ENCODE data around the gene LPCAT3.

The LPCAT3 gene

DNA sequence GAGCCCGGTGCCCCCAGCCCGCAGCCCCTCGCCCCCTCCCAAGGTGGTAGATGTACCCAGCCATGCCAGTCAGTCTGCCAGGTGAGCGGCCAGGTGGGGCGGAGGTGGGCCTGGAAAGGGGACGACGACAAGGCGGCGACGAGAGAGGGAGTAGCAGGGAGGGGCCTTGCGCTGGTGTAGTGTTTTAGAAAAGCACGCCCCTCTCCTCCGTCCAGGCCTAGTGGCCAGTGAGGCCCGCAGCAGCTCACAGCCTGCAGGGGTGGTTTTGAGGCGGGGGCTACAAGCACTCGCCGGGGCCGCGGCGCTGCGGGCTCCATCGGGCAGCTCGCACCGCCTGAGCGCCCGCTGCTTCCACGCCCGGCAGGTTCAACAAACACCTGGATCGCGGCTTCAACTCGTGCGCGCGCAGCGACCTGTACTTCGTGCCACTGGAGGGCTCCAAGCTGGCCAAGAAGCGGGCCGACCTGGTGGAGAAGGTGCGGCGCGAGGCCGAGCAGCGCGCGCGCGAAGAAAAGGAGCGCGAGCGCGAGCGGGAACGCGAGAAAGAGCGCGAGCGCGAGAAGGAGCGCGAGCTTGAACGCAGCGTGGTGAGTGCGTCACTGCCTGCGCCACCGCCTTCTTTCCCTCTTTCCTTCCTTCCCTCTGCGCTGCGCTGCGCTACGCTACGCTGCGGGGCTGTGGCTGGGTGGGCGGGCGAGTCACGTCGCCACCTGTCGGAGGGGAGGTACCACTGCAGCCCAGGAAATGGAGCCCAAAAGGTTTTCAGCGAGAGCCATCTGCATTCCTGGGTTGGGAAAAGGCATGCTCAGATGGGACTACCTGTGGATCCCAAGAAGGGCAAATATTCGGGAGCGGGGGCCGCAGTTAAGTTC, 80.6 kb downstream of the LPCAT3 start:
- DNase-seq (ENCODE audit: low read depth), result peak; percentile 78

DNA sequence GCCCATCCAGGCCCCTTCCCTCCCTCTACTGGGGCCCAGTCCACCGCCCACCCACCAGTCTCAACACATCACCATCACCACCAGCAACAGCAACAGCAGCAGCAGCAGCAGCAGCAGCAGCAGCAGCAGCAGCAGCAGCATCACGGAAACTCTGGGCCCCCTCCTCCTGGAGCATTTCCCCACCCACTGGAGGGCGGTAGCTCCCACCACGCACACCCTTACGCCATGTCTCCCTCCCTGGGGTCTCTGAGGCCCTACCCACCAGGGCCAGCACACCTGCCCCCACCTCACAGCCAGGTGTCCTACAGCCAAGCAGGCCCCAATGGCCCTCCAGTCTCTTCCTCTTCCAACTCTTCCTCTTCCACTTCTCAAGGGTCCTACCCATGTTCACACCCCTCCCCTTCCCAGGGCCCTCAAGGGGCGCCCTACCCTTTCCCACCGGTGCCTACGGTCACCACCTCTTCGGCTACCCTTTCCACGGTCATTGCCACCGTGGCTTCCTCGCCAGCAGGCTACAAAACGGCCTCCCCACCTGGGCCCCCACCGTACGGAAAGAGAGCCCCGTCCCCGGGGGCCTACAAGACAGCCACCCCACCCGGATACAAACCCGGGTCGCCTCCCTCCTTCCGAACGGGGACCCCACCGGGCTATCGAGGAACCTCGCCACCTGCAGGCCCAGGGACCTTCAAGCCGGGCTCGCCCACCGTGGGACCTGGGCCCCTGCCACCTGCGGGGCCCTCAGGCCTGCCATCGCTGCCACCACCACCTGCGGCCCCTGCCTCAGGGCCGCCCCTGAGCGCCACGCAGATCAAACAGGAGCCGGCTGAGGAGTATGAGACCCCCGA, 81.4 kb downstream of the LPCAT3 start:
- DNase-seq (ENCODE audit: low read depth), result no peak

DNA sequence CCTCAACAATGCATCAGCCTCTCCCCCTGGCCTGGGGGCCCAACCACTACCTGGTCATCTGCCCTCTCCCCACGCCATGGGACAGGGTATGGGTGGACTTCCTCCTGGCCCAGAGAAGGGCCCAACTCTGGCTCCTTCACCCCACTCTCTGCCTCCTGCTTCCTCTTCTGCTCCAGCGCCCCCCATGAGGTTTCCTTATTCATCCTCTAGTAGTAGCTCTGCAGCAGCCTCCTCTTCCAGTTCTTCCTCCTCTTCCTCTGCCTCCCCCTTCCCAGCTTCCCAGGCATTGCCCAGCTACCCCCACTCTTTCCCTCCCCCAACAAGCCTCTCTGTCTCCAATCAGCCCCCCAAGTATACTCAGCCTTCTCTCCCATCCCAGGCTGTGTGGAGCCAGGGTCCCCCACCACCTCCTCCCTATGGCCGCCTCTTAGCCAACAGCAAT, 82.1 kb downstream of the LPCAT3 start:
- no peak for DNase-seq (ENCODE audit: low read depth)

DNA sequence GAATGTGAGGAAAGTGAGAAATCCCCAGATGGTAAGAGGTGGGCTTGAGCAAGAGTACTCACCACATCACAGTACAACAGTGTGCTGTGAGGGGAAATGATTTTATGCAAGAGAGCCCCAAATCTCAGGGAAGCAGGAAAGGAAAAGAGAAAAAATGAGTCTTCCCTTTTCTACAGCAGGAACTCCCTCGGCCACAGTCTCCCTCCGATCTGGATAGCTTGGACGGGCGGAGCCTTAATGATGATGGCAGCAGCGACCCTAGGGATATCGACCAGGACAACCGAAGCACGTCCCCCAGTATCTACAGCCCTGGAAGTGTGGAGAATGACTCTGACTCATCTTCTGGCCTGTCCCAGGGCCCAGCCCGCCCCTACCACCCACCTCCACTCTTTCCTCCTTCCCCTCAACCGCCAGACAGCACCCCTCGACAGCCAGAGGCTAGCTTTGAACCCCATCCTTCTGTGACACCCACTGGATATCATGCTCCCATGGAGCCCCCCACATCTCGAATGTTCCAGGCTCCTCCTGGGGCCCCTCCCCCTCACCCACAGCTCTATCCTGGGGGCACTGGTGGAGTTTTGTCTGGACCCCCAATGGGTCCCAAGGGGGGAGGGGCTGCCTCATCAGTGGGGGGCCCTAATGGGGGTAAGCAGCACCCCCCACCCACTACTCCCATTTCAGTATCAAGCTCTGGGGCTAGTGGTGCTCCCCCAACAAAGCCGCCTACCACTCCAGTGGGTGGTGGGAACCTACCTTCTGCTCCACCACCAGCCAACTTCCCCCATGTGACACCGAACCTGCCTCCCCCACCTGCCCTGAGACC, 82.7 kb downstream of the LPCAT3 start:
- no peak for DNase-seq (ENCODE audit: low read depth)

DNA sequence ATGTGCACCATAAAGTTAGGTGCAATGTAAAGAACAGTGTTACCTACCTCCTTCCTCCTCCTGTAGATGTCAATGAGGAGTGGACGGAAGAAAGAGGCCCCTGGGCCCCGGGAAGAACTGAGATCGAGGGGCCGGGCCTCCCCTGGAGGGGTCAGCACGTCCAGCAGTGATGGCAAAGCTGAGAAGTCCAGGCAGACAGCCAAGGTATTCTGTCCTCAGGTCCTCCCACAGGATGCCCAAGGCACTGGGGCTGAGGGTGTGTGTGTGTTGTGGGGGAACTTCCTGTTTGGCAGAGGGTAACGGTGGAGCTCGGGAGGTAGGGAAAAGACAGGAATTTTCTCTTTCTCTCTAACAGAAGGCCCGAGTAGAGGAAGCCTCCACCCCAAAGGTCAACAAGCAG, 84.2 kb downstream of the LPCAT3 start:
- DNase-seq (ENCODE audit: low read depth), result no peak

DNA sequence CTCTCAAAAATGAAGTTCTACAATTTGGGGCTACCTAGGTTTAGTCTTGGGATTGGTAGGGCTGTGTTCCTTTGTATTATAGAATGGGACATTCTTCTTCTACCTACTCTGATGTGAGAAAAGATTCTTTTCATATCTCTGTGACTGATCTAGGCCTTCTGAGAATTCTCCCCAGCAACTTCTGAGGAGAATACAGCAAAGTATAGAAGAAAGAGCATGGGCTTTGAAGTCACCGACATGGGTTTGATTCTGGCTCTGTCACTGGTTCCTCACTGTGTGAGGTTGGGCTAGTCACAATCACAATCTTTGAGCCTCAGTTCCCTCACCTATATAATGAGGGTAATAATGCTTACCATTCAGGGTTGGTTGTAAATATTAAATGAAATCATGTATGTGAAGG, 85.5 kb downstream of the LPCAT3 start:
- no peak for DNase-seq (ENCODE audit: low read depth)

DNA sequence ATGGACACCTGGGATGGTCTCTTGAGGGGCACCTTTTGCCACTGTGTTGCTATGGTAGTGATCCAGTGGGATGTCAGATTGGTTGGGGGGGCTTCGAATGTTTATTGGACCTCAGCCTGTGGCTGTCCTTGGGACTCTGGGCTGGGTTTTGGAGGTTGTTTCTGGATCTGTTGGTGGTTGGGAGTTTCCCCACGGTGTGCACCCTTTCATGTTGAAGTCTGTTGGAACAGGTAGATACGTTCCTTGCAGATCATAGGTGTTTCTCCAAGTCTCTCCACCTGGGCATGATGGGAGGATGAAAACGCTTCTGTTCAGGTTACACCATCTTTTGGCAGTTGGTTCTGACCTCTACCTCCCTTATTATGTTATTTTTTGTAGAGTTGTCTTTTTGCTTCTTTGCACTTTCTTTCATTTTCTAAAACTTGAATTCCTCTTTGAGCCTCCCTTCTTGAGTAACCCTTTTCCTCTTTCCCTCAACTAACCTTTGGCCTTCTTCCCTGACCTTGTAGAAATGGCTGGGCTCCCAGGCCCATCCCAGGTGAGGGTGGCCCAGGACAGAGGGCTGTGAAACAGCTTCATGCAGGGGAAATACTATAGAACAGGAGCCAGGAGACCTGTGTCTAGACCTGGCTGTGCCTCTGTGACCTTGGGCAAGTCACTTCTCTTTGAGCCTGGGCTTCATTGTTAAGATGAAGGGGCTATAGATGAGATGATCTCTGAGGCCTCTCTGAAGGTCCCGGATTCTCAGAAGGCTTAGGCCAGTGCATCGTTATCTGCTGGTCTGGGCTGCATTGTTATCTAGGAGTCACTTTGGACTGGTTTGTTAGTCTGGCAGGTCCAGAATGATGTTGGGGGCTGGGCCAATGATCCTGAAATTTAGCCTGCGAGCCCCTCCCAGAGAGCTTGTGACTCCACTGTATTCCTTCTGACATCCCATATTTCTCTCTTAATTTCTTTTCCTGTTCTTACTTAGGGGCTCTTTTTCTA, 88.5 kb downstream of the LPCAT3 start:
- no peak for DNase-seq (ENCODE audit: low read depth)

DNA sequence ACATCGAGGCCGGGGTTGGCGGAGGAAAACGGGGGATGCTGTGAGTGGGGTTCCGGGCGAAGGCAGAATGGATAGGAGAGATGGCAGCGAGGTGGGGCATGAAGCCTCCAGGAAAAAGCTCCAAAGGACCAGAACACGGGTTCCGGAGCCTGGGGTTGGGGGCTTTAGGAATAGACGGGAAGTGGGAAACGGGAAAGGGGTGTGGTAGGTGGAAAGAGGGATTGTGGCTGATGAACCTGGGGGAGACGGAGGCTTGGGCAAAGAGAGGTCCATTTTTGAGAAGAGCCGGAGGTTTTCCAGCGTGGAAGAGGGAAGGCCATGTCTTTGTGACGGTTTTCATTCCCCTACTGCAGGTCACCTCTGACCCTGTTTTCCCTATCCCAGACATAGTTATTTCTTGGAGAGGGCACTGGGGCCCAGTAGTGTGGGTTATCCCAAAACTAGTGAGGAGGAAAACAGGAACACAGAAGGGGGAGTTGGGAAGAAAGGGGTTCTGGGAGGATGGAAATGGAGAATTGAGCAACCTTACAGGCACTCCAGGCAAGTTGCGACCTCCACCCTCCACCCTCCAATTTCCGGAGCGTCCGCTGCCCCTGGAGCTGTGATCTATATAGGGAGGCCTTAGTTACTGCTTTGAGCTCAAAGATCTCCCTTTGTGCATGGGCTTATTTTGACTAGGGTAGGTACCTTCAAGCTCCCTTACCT, 89.4 kb downstream of the LPCAT3 start:
- DNase-seq (ENCODE audit: low read depth), result no peak

DNA sequence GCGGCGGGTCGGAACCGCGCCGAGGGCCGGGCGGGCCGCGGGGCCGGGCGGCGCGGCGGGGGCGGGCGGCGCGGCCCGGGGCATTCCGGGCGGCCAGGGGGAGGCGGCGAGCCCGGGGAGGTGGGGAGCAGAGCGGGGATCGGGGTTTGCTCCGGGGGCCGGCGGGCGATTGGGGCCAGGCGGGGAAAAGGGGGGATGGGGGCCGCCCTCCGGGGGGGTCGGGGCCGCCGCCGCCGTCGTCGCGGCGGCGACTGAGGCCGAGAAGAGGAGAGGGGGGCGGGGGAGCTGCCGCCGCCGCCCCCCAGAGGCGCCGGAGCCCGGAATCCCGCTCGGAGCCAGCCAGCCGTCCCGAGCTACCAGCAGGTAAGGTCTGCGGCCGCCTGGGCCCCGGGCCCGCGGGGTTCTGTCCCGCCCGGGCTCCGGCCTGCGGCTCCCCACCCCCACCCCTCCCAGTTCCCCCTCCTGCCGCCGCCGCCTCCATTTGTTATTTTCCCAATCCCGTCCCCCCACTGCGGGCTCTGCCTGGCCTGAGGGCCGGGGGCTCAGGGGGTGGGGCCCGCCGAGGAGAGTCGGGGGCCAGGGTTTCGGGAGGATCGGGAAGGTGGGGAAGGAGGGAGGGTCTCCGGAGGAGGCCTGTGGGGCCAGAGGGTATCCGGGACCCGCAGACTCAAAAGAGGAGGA, 90.1 kb downstream of the LPCAT3 start:
- DNase-seq (ENCODE audit: low read depth), result no peak

DNA sequence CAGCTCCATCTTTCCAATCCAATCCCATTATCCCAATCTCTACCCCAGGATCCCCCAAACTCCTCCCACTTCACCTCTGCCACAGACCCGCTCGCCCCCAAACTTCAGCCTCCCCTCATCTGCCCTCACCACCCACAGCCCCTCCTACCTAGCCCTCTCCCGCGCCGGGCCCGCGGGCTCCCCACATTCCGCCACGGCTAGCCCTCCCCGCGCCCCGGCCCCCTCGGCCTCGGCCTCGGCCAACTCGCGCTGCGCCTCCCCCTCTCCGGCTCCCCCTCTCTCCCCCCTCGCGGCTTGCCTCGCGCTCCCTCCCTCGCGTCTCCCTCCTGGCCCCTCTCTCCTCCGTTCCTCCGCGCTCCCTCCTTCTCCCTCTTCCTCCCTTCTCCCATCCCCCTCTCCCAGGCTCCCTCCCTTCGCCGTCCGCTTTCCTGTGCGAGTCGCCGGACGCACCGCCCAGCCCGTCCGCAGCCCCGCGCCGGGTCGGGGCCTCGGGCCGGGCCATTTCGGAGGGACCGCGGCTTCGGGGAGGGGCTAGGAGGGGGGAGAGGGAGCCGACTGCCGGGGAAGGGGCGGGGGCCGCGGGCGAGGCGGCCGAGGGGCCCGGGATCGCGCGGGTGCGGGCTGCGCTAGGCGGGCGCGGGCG, 90.8 kb downstream of the LPCAT3 start, which contains the start of gene ATN1:
Gene ATN1, plus strand, starts transcription at position 581 of the 643 bp plus-strand sequence. CDS start 6,043 bp downstream, outside the sequence.
- DNase-seq (ENCODE audit: low read depth), result no peak

All from HS-5 (cell line).